Measurements from ENCODE around the gene SH3TC2. TPM values are rescaled to one million over a fixed set of nuclear protein-coding genes. Genes with fewer than 3 reads are reported as not detected.

Gene SH3TC2
- total and polyA plus RNA-seq, 10 of the 15 experiments (the other 5 are each of a cell fraction or from before 2014, with no cell fraction given) = not detected

DNA sequence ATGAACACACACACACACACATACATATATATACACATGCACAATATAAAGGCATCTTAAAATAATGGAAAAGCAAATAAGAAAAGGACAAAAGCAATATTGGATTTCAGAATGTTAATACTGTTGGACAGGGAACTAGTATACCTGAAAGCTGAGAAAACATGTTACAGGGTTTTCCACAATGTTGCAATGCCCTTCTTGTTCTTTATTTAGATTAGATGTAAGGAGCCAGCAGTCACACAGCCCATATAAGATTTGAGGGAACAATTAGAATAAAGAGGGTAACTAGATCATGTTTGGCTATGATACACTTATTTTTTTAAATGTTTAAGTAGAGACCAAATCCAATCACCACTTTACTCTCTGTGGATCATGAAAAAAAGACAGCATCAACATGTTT lies 61.7 kb downstream of the SH3TC2 start (continued):
- TF ChIP-seq EP300 (IDR thresholded peaks at IDR 0.05; ENCODE audit: borderline replicate concordance in 1 of 2, control insufficient read depth in 1 of 2, low read depth in 2 of 2, low read length in 2 of 2) = no peak

DNA sequence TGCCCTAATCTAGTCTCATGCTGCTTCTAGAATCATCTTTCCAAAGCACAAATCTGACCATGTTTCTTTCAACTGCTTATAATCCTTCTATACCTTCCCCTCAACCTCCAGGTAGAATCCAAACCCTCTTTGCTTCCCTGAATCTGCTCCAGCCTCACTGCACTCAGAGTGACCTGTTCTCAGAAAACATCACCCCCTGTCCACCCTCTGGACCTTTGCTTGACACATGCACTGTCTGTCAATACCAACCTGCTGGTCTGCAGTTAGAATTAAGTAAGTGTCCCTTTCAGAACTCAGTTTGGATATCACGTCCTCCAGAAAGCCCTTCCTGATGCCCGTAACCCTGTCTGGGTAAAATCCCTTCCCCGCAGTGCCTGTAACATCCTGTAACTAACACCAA lies 63.1 kb downstream of the SH3TC2 start:
- no peaks in the 10 kb centered on the region for H4K20me1 ChIP-seq (ENCODE audit: control insufficient read depth, insufficient read depth)
- H3K4me3 ChIP-seq = no peak overlapping the region
- WGBS (ENCODE audit: insufficient coverage, insufficient replicate concordance, low lambda C conversion rate, missing lambda C conversion rate) = 47% methylated on average over 3 of the region's 3 CpGs
- no peaks in the 10 kb centered on the region for H3K36me3 ChIP-seq (ENCODE audit: control insufficient read depth in 2 of 2, insufficient read depth in 2 of 2, low read length in 1 of 2)
- no peaks in the 10 kb centered on the region for H3K9me3 ChIP-seq (replicated peaks; ENCODE audit: control insufficient read depth, insufficient read depth, low read length)
- ChIA-PET RAD21 (ENCODE audit: unreplicated experiment) (interaction anchor here (1.4 to 1.9 kb wide), 2 partner anchors 258 to 267 kb away, joined by 4 to 7 read pairs; no protein-coding TSS in a partner anchor), POLR2A (no interaction called here), SMC1A (ENCODE audit: uncharacterized antibody, unreplicated experiment) (interaction anchor here (1.1 to 8.0 kb wide), 2 partner anchors 253 to 267 kb away, joined by 3 to 55 read pairs; no protein-coding TSS in a partner anchor), CTCF (interaction anchor here (1.2 to 10.9 kb wide), 5 partner anchors 33 to 266 kb away, joined by 3 to 105 read pairs (median 4); no protein-coding TSS in a partner anchor)
- no peak overlapping the region for H2AFZ ChIP-seq (ENCODE audit: control insufficient read depth, low read depth, low read length)
- no peaks in the 10 kb centered on the region for H3K4me1 ChIP-seq (ENCODE audit: control insufficient read depth, insufficient read depth, low read length)
- H3K9ac ChIP-seq (ENCODE audit: control insufficient read depth, insufficient read depth, low read length) = no peak overlapping the region
- no TSS peak for BruUV-seq (replicated peaks)
- no peak overlapping the region for H3K27ac ChIP-seq (ENCODE audit: control insufficient read depth, insufficient read depth)
- intact Hi-C loops (cut with micrococcal nuclease; ENCODE audit: unreplicated experiment) (no loop called here), in situ Hi-C loops (cut with MboI) (no loop called here)
- H3K27me3 ChIP-seq (replicated peaks in 1 of 2; ENCODE audit: control insufficient read depth in 2 of 2, insufficient read depth in 2 of 2, low read length in 1 of 2) = no peaks in the 10 kb centered on the region
- DNase-seq (ENCODE audit: low read depth, low spot score) (no peak), FAIRE-seq (no peak), ATAC-seq (no peak)
- no peak overlapping the region for H3K4me2 ChIP-seq (ENCODE audit: control insufficient read depth, insufficient read depth)
- H3K79me2 ChIP-seq (ENCODE audit: control insufficient read depth, insufficient read depth, low read length) = no peaks in the 10 kb centered on the region
- TF ChIP-seq TAF1 (IDR thresholded peaks at IDR 0.05; ENCODE audit: borderline replicate concordance, low read depth, low read length) (no peak), GABPA (IDR thresholded peaks at IDR 0.05; ENCODE audit: low read depth) (no peak), SMAD5 (IDR thresholded peaks at IDR 0.05; ENCODE audit: low read depth) (no peak), SREBF2 (IDR thresholded peaks at IDR 0.05; ENCODE audit: low read length) (no peak), TCF7 (IDR thresholded peaks at IDR 0.05; ENCODE audit: borderline replicate concordance) (no peak)
- TF ChIP-seq, protein P1, sequence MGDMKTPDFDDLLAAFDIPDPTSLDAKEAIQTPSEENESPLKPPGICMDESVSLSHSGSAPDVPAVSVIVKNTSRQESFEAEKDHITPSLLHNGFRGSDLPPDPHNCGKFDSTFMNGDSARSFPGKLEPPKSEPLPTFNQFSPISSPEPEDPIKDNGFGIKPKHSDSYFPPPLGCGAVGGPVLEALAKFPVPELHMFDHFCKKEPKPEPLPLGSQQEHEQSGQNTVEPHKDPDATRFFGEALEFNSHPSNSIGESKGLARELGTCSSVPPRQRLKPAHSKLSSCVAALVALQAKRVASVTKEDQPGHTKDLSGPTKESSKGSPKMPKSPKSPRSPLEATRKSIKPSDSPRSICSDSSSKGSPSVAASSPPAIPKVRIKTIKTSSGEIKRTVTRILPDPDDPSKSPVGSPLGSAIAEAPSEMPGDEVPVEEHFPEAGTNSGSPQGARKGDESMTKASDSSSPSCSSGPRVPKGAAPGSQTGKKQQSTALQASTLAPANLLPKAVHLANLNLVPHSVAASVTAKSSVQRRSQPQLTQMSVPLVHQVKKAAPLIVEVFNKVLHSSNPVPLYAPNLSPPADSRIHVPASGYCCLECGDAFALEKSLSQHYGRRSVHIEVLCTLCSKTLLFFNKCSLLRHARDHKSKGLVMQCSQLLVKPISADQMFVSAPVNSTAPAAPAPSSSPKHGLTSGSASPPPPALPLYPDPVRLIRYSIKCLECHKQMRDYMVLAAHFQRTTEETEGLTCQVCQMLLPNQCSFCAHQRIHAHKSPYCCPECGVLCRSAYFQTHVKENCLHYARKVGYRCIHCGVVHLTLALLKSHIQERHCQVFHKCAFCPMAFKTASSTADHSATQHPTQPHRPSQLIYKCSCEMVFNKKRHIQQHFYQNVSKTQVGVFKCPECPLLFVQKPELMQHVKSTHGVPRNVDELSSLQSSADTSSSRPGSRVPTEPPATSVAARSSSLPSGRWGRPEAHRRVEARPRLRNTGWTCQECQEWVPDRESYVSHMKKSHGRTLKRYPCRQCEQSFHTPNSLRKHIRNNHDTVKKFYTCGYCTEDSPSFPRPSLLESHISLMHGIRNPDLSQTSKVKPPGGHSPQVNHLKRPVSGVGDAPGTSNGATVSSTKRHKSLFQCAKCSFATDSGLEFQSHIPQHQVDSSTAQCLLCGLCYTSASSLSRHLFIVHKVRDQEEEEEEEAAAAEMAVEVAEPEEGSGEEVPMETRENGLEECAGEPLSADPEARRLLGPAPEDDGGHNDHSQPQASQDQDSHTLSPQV (IDR thresholded peaks at IDR 0.05) = no peak
- TF ChIP-seq, protein P2, sequence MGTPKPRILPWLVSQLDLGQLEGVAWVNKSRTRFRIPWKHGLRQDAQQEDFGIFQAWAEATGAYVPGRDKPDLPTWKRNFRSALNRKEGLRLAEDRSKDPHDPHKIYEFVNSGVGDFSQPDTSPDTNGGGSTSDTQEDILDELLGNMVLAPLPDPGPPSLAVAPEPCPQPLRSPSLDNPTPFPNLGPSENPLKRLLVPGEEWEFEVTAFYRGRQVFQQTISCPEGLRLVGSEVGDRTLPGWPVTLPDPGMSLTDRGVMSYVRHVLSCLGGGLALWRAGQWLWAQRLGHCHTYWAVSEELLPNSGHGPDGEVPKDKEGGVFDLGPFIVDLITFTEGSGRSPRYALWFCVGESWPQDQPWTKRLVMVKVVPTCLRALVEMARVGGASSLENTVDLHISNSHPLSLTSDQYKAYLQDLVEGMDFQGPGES (IDR thresholded peaks at IDR 0.05) = no peak
- TF ChIP-seq, protein P3, sequence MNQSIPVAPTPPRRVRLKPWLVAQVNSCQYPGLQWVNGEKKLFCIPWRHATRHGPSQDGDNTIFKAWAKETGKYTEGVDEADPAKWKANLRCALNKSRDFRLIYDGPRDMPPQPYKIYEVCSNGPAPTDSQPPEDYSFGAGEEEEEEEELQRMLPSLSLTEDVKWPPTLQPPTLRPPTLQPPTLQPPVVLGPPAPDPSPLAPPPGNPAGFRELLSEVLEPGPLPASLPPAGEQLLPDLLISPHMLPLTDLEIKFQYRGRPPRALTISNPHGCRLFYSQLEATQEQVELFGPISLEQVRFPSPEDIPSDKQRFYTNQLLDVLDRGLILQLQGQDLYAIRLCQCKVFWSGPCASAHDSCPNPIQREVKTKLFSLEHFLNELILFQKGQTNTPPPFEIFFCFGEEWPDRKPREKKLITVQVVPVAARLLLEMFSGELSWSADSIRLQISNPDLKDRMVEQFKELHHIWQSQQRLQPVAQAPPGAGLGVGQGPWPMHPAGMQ (IDR thresholded peaks at IDR 0.05; ENCODE audit: borderline replicate concordance) = no peak
- TF ChIP-seq, protein P4, sequence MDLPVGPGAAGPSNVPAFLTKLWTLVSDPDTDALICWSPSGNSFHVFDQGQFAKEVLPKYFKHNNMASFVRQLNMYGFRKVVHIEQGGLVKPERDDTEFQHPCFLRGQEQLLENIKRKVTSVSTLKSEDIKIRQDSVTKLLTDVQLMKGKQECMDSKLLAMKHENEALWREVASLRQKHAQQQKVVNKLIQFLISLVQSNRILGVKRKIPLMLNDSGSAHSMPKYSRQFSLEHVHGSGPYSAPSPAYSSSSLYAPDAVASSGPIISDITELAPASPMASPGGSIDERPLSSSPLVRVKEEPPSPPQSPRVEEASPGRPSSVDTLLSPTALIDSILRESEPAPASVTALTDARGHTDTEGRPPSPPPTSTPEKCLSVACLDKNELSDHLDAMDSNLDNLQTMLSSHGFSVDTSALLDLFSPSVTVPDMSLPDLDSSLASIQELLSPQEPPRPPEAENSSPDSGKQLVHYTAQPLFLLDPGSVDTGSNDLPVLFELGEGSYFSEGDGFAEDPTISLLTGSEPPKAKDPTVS (IDR thresholded peaks at IDR 0.05; ENCODE audit: low read depth, low read length) = no peak

All from GM12878 (cell line).